Liver (tissue), 9 donors: Measurements from ENCODE around the gene STARD9. TPM values are rescaled to one million over a fixed set of nuclear protein-coding genes. Genes with fewer than 3 reads are reported as not detected.

ENCODE experiments used
- DNase-seq: peaks from one replicate; pipeline ENCODE4 v3.0.0-alpha.2; 2017; ENCODE audit warnings: low spot score
- H3K27ac ChIP-seq, 2 donors: one replicate each; pipeline ENCODE4 v1.7.0; 2013; ENCODE audit warnings: inconsistent platforms in 2 of 2, low read length in 2 of 2, control low read depth in 1 of 2, low read depth in 1 of 2, mild to moderate bottlenecking in 1 of 2
- H3K27me3 ChIP-seq, 4 donors: one replicate each; pipeline versions ENCODE4 v1.6.1 to v1.7.0; 2013; ENCODE audit warnings: low read length in 3 of 4, inconsistent platforms in 1 of 4, mild to moderate bottlenecking in 1 of 4, moderate library complexity in 1 of 4; ENCODE audit not compliant: control insufficient read depth in 4 of 4, insufficient read depth in 4 of 4
- H3K36me3 ChIP-seq, 4 donors: one replicate each; pipeline versions ENCODE4 v1.6.1 to v1.7.0; 2013; ENCODE audit warnings: low read length in 3 of 4, mild to moderate bottlenecking in 3 of 4, low read depth in 1 of 4, moderate library complexity in 1 of 4; ENCODE audit not compliant: control insufficient read depth in 4 of 4, insufficient read depth in 3 of 4
- H3K4me1 ChIP-seq, 4 donors: one replicate each; pipeline versions ENCODE4 v1.6.1 to v1.7.0; 2013; ENCODE audit warnings: low read length in 3 of 4, mild to moderate bottlenecking in 3 of 4, moderate library complexity in 1 of 4; ENCODE audit not compliant: control insufficient read depth in 4 of 4, insufficient read depth in 4 of 4
- H3K4me3 ChIP-seq, 3 donors: one replicate each; pipeline versions ENCODE4 v1.6.1 to v1.7.0; 2013; ENCODE audit warnings: low read length in 3 of 3, control low read depth in 1 of 3, low read depth in 1 of 3, mild to moderate bottlenecking in 1 of 3
- H3K9ac ChIP-seq, 2 donors: one replicate each; pipeline ENCODE4 v1.7.0; 2013; ENCODE audit warnings: low read length in 2 of 2, mild to moderate bottlenecking in 2 of 2, moderate library complexity in 2 of 2, control low read depth in 1 of 2, low read depth in 1 of 2
- H3K9me3 ChIP-seq, 4 donors: one replicate each; pipeline versions ENCODE4 v1.6.1 to v1.7.0; 2013; ENCODE audit warnings: low read length in 3 of 4; ENCODE audit not compliant: control insufficient read depth in 4 of 4
- ATF3 ChIP-seq: IDR thresholded peaks from 2 replicates; pipeline ENCODE4 v1.6.1; 2016; ENCODE audit warnings: antibody characterized with exemption
- CTCF ChIP-seq: fragments of 150-350 bp; IDR thresholded peaks from 2 replicates; pipeline ENCODE4 v1.5.1; 2017; ENCODE audit warnings: improper control_type of control experiment, low read depth, low read length; ENCODE audit not compliant: missing input control
- EGR1 ChIP-seq, 2 donors: IDR thresholded peaks; 2 replicates each; pipeline ENCODE4 v1.6.1; 2016 to 2018; ENCODE audit warnings: antibody characterized with exemption in 2 of 2, low read depth in 2 of 2
- FOXA1 ChIP-seq: IDR thresholded peaks from 2 replicates; pipeline ENCODE4 v1.6.1; 2016; ENCODE audit warnings: antibody characterized with exemption
- FOXA2 ChIP-seq: IDR thresholded peaks from 2 replicates; pipeline ENCODE4 v1.6.1; 2016; ENCODE audit warnings: antibody characterized with exemption
- GABPA ChIP-seq, 2 donors: IDR thresholded peaks in 1 of 2; conservative IDR thresholded peaks in 1 of 2; 2 replicates each; pipeline ENCODE4 v1.6.1; 2016; ENCODE audit warnings: antibody characterized with exemption in 2 of 2, mild to moderate bottlenecking in 1 of 2, moderate library complexity in 1 of 2
- HNF4A ChIP-seq, 2 donors: conservative IDR thresholded peaks; 2 replicates each; pipeline ENCODE4 v1.6.1; 2016; ENCODE audit warnings: antibody characterized with exemption in 2 of 2, mild to moderate bottlenecking in 2 of 2
- HNF4G ChIP-seq: IDR thresholded peaks from 2 replicates; pipeline ENCODE4 v1.6.1; 2016; ENCODE audit warnings: antibody characterized with exemption
- JUND ChIP-seq, 2 donors: IDR thresholded peaks; 2 replicates each; pipeline ENCODE4 v1.6.1; 2016; ENCODE audit warnings: antibody characterized with exemption in 2 of 2
- NR2F2 ChIP-seq: IDR thresholded peaks from 2 replicates; pipeline ENCODE4 v1.6.1; 2016; ENCODE audit warnings: antibody characterized with exemption
- RAD21 ChIP-seq, 2 donors: IDR thresholded peaks; 2 replicates each; pipeline ENCODE4 v1.6.1; 2016; ENCODE audit warnings: antibody characterized with exemption in 2 of 2, mild to moderate bottlenecking in 2 of 2
- REST ChIP-seq: IDR thresholded peaks from 2 replicates; pipeline ENCODE4 v1.6.1; 2016; ENCODE audit warnings: antibody characterized with exemption, mild to moderate bottlenecking
- RXRA ChIP-seq, 2 donors: IDR thresholded peaks; 2 replicates each; pipeline ENCODE4 v1.6.1; 2017 to 2018; ENCODE audit warnings: antibody characterized with exemption in 2 of 2, mild to moderate bottlenecking in 1 of 2
- SP1 ChIP-seq: IDR thresholded peaks from 2 replicates; pipeline ENCODE4 v1.6.1; 2018; ENCODE audit warnings: antibody characterized with exemption, mild to moderate bottlenecking
- TAF1 ChIP-seq: conservative IDR thresholded peaks from 2 replicates; pipeline ENCODE4 v1.6.1; 2016; ENCODE audit warnings: antibody characterized with exemption, mild to moderate bottlenecking
- YY1 ChIP-seq: IDR thresholded peaks from 2 replicates; pipeline ENCODE4 v1.6.1; 2016; ENCODE audit warnings: antibody characterized with exemption, mild to moderate bottlenecking
- ZBTB33 ChIP-seq: IDR thresholded peaks from 2 replicates; pipeline ENCODE4 v1.6.1; 2016; ENCODE audit warnings: antibody characterized with exemption
- WGBS: extraction: QIAGEN DNeasy Blood & Tissue Kit; methylation state at CpG from one replicate; pipeline ENCODE4 v1.1.7; 2013; 5-methylcytosine and 5-hydroxymethylcytosine counted together
- polyA plus RNA-seq, 2 donors: library from polyadenylated mRNA; stranded (reverse) in 1 of 2; unstranded in 1 of 2; fragments of 200-250 nt in 1 of 2; fragments of >200 nt in 1 of 2; fragmentation: Nextera tagmentation in 1 of 2; extraction: Ambion mirVana in 1 of 2; gene quantifications; one replicate each; pipeline versions ENCODE4 v1.2.1 to v1.2.3, GENCODE V29; 2013 to 2015
- total RNA-seq, 2 donors: library from RNA; depleted of rRNA; stranded (reverse); fragments of >200 nt; gene quantifications; one replicate each; pipeline ENCODE4 v1.2.3, GENCODE V29; 2014
- donor health status: healthy.
- donor health status: healthy.
- donor health status: healthy.
- donor health status: healthy.
- donor health status: healthy.

Gene STARD9
- total and polyA plus RNA-seq, 4 donors, result 0.26 to 3.9 (median 0.54) TPM

- no peak for TF ChIP-seq ATF3
- TF ChIP-seq SP1, result no peak
- TF ChIP-seq TAF1, result no peak
- no peak for TF ChIP-seq REST
- no peak for TF ChIP-seq GABPA (IDR thresholded peaks at IDR 0.05 in 1 of 2, conservative IDR thresholded peaks at IDR 0.05 in 1 of 2)
- TF ChIP-seq ZBTB33, result no peak
- no peak for TF ChIP-seq RAD21 (IDR thresholded peaks at IDR 0.05)
- TF ChIP-seq CTCF, result no peak
- no peak for TF ChIP-seq RXRA (IDR thresholded peaks at IDR 0.05)
- Histone ChIP-seq H3K27me3 (no peaks in the 10 kb centered on the region), H3K9me3 (no peaks in the 10 kb centered on the region), H3K4me3 (peak overlapping the region; percentile 70 to 86 (median 73)), H3K36me3 (no peaks in the 10 kb centered on the region), H3K27ac (peak overlapping the region; percentile 37 to 69), H3K4me1 (peaks cover 5 to 16% (median 9%) of the 10 kb centered on the region in 4 donors), H3K9ac (peak overlapping the region; percentile 59 to 60)
- WGBS, result 21% methylated on average over 16 of the region's 16 CpGs
- DNase-seq, result no peak
Measured at GRCh38 chr15:42576040-42576594, 711 bp downstream of the STARD9 start.

GRCh38 chr15:42576776-42577175 lies 1.4 kb downstream of the STARD9 start:
- Histone ChIP-seq H3K36me3 (no peaks in the 10 kb centered on the region), H3K4me3 (no peak overlapping the region), H3K9ac (no peak overlapping the region), H3K27me3 (no peaks in the 10 kb centered on the region), H3K4me1 (peaks cover 6 to 18% (median 10%) of the 10 kb centered on the region in 4 donors), H3K9me3 (no peaks in the 10 kb centered on the region), H3K27ac (no peak overlapping the region)
- no peak for DNase-seq
- 77% methylated on average over 1 of the region's 1 CpG for WGBS
- no peak for TF ChIP-seq SP1
- no peak for TF ChIP-seq HNF4A (conservative IDR thresholded peaks at IDR 0.05)
- TF ChIP-seq JUND (IDR thresholded peaks at IDR 0.05), result no peak
- TF ChIP-seq RAD21 (IDR thresholded peaks at IDR 0.05), result no peak
- TF ChIP-seq YY1, result no peak
- TF ChIP-seq NR2F2, result no peak
- TF ChIP-seq RXRA (IDR thresholded peaks at IDR 0.05), result no peak
- no peak for TF ChIP-seq TAF1
- TF ChIP-seq REST, result no peak
- TF ChIP-seq GABPA (IDR thresholded peaks at IDR 0.05 in 1 of 2, conservative IDR thresholded peaks at IDR 0.05 in 1 of 2), result no peak
- TF ChIP-seq ATF3, result no peak
- TF ChIP-seq FOXA2, result no peak
- no peak for TF ChIP-seq HNF4G
- no peak for TF ChIP-seq EGR1 (IDR thresholded peaks at IDR 0.05; ENCODE audit: low read depth in 2 of 2)
- no peak for TF ChIP-seq FOXA1
- no peak for TF ChIP-seq ZBTB33
